Activated CD4-positive, alpha-beta memory T cell treated with anti-CD3 and anti-CD28 coated beads for 36 hours (primary cell): ENCODE results near the gene PGAP3. TPM values are rescaled to one million over a fixed set of nuclear protein-coding genes. Genes with fewer than 3 reads are reported as not detected.

Source experiments
- microRNA-seq: library from miRNA; unstranded; fragments of <30 nt; microRNA quantifications from one replicate; pipeline ENCODE4 v1.2.0, GENCODE V29; 2022; ENCODE audit warnings: borderline number of aligned reads, borderline microRNAs expressed, borderline replicate concordance
- total RNA-seq, 2 experiments: library from RNA; stranded (reverse); gene quantifications; one replicate each; pipeline ENCODE4 v1.2.3, GENCODE V29; 2021

The PGAP3 gene
- total RNA-seq, 2 experiments from 2014 or later: 8.3 to 8.6 TPM

Small RNA genes within 50 kb of the gene (microRNA-seq; reads per million reads assigned to microRNA genes)
- not detected for gene MIR4728

Other genes starting within 250 kb of the PGAP3 start
- 10 to 100 TPM; 58.9 to 59.7 TPM for gene MED1, start 236.8 kb downstream of the PGAP3 start, total RNA-seq
- 10 to 100 TPM; 55.8 to 57.4 TPM for gene CDK12, start 226.6 kb downstream of the PGAP3 start, total RNA-seq
- not detected for gene NEUROD2, start 80.1 kb downstream of the PGAP3 start, total RNA-seq
- gene PPP1R1B, start 61.1 kb downstream of the PGAP3 start, total RNA-seq: not detected
- gene STARD3, start 50.9 kb downstream of the PGAP3 start, total RNA-seq: 10 to 100 TPM; 53.6 to 60.3 TPM
- under 1 TPM; 0.80 to 0.90 TPM for gene TCAP, start 22.7 kb downstream of the PGAP3 start, total RNA-seq
- gene PNMT, start 19.6 kb downstream of the PGAP3 start, total RNA-seq: not detected
- gene ERBB2, start 12.0 kb upstream of the PGAP3 start, total RNA-seq: 1 to 10 TPM; 5.9 to 6.3 TPM
- 10 to 100 TPM; 41.0 to 43.8 TPM for gene MIEN1, start 42.5 kb upstream of the PGAP3 start, total RNA-seq
- gene GRB7, start 49.9 kb upstream of the PGAP3 start, total RNA-seq: 1 to 10 TPM in 1 of 2 experiments, under 1 TPM in 1; 0.34 to 1.2 TPM
- 10 to 100 TPM; 51.2 to 52.0 TPM for gene IKZF3, start 176.3 kb upstream of the PGAP3 start, total RNA-seq
- 1 to 10 TPM in 1 of 2 experiments, under 1 TPM in 1; 0.61 to 1.0 TPM for gene ZPBP2, start 180.1 kb upstream of the PGAP3 start, total RNA-seq
- 10 to 100 TPM; 26.4 to 30.2 TPM for gene GSDMB, start 230.6 kb upstream of the PGAP3 start, total RNA-seq
- 10 to 100 TPM; 53.7 to 58.3 TPM for gene ORMDL3, start 239.5 kb upstream of the PGAP3 start, total RNA-seq
- not detected for gene LRRC3C, start 239.7 kb upstream of the PGAP3 start, total RNA-seq